ENCODE data around the gene ASB7.

GRCh38 chr15:100598655-100599054, 3.7 kb upstream of the ASB7 start:
- TF ChIP-seq, protein P1, sequence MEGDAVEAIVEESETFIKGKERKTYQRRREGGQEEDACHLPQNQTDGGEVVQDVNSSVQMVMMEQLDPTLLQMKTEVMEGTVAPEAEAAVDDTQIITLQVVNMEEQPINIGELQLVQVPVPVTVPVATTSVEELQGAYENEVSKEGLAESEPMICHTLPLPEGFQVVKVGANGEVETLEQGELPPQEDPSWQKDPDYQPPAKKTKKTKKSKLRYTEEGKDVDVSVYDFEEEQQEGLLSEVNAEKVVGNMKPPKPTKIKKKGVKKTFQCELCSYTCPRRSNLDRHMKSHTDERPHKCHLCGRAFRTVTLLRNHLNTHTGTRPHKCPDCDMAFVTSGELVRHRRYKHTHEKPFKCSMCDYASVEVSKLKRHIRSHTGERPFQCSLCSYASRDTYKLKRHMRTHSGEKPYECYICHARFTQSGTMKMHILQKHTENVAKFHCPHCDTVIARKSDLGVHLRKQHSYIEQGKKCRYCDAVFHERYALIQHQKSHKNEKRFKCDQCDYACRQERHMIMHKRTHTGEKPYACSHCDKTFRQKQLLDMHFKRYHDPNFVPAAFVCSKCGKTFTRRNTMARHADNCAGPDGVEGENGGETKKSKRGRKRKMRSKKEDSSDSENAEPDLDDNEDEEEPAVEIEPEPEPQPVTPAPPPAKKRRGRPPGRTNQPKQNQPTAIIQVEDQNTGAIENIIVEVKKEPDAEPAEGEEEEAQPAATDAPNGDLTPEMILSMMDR (conservative IDR thresholded peaks at IDR 0.05) = no peak
- no peak for TF ChIP-seq EZH2 (IDR thresholded peaks at IDR 0.05; ENCODE audit: low read depth)

Data from PC-9 (cell line).